ENCODE data around the gene GRHPR. TPM values are rescaled to one million over a fixed set of nuclear protein-coding genes. Genes with fewer than 3 reads are reported as not detected.

Gene GRHPR
- total and polyA plus RNA-seq, 5 experiments from 2014 or later, result 55.0 to 89.3 (median 71.5) TPM

- H3K36me3 Mint-ChIP-seq, result no peaks in the 10 kb centered on the region
- no peaks in the 10 kb centered on the region for H3K9me3 Mint-ChIP-seq
- no peak overlapping the region for H3K4me3 Mint-ChIP-seq
- POLR2A ChIA-PET, result no interaction called here
- no peak for DNase-seq
- H3K27me3 Mint-ChIP-seq, result no peaks in the 10 kb centered on the region
- ATAC-seq, result no peak
- peaks cover 0 to 42% (median 2%) of the 10 kb centered on the region in 4 donors for H3K4me1 Mint-ChIP-seq
- no peak overlapping the region for H3K27ac Mint-ChIP-seq
Measured at GRCh38 chr9:37405764-37406380, 16.6 kb upstream of the GRHPR start.

GRCh38 chr9:37406603-37407401 is 15.7 kb upstream of the GRHPR start:
- Mint-ChIP-seq H3K27ac (no peak overlapping the region), H3K4me3 (no peak overlapping the region), H3K27me3 (no peaks in the 10 kb centered on the region), H3K36me3 (no peaks in the 10 kb centered on the region), H3K4me1 (peaks cover 0 to 49% (median 2%) of the 10 kb centered on the region in 4 donors), H3K9me3 (no peaks in the 10 kb centered on the region)
- ATAC-seq (no peak), DNase-seq (no peak)
- POLR2A ChIA-PET, result interaction anchor here (1.0 kb wide), 1 partner anchor 106 kb away, joined by 4 read pairs; no protein-coding TSS in a partner anchor

- H3K9me3 Mint-ChIP-seq, result no peaks in the 10 kb centered on the region
- no peak overlapping the region for H3K27ac Mint-ChIP-seq
- no peaks in the 10 kb centered on the region for H3K36me3 Mint-ChIP-seq
- H3K4me3 Mint-ChIP-seq, result no peak overlapping the region
- DNase-seq (peak in 1 of 10 donors; percentile 10), ATAC-seq (peak in 1 of 2 donors; percentile 33)
- H3K4me1 Mint-ChIP-seq, result peaks cover 0 to 53% (median 2%) of the 10 kb centered on the region in 4 donors
- POLR2A ChIA-PET, result interaction anchor here (1.0 kb wide), 1 partner anchor 106 kb away, joined by 4 read pairs; no protein-coding TSS in a partner anchor
- H3K27me3 Mint-ChIP-seq, result no peaks in the 10 kb centered on the region
Measured at GRCh38 chr9:37407468-37407867, 15.0 kb upstream of the GRHPR start.

GRCh38 chr9:37408933-37409710 is 13.4 kb upstream of the GRHPR start:
- Mint-ChIP-seq H3K9me3 (no peaks in the 10 kb centered on the region), H3K36me3 (no peaks in the 10 kb centered on the region), H3K4me3 (peak overlapping the region in 1 of 10 donors; percentile 42), H3K27ac (peak overlapping the region in 4 of 10 donors; percentile 40 to 84 (median 66)), H3K4me1 (peaks cover 0 to 43% (median 2%) of the 10 kb centered on the region in 4 donors), H3K27me3 (no peaks in the 10 kb centered on the region)
- POLR2A ChIA-PET, result no interaction called here
- ATAC-seq, result peak; percentile 55 to 87
- DNase-seq, result peak in 2 of 10 donors; percentile 60 to 74

- peaks cover 0 to 7% (median 5%) of the 10 kb centered on the region in 5 donors for H3K27me3 Mint-ChIP-seq
- no peak overlapping the region for H3K4me3 Mint-ChIP-seq
- H3K36me3 Mint-ChIP-seq, result no peaks in the 10 kb centered on the region
- H3K27ac Mint-ChIP-seq, result peak overlapping the region in 3 of 10 donors; percentile 1 to 72 (median 64)
- POLR2A ChIA-PET, result no interaction called here
- peaks cover 6 to 44% (median 8%) of the 10 kb centered on the region in 4 donors for H3K4me1 Mint-ChIP-seq
- ATAC-seq (no peak), DNase-seq (no peak)
- no peaks in the 10 kb centered on the region for H3K9me3 Mint-ChIP-seq
Measured at GRCh38 chr9:37410354-37410861, 12.1 kb upstream of the GRHPR start.

GRCh38 chr9:37410969-37411785 is 11.3 kb upstream of the GRHPR start:
- peaks cover 7 to 43% (median 9%) of the 10 kb centered on the region in 4 donors for H3K4me1 Mint-ChIP-seq
- POLR2A ChIA-PET, result no interaction called here
- H3K36me3 Mint-ChIP-seq, result no peaks in the 10 kb centered on the region
- no peak for DNase-seq
- H3K9me3 Mint-ChIP-seq, result no peaks in the 10 kb centered on the region
- H3K27ac Mint-ChIP-seq, result peak overlapping the region in 1 of 10 donors; percentile 81
- no peak for ATAC-seq
- peak overlapping the region in 1 of 10 donors; percentile 51 for H3K4me3 Mint-ChIP-seq
- H3K27me3 Mint-ChIP-seq, result peaks cover 0 to 8% (median 6%) of the 10 kb centered on the region in 5 donors

- ATAC-seq (no peak), DNase-seq (no peak)
- Mint-ChIP-seq H3K27ac (peak overlapping the region in 1 of 10 donors; percentile 49), H3K36me3 (no peaks in the 10 kb centered on the region), H3K9me3 (no peaks in the 10 kb centered on the region), H3K27me3 (peaks cover 0 to 8% (median 6%) of the 10 kb centered on the region in 5 donors), H3K4me3 (no peak overlapping the region), H3K4me1 (peaks cover 7 to 39% (median 8%) of the 10 kb centered on the region in 4 donors)
- POLR2A ChIA-PET, result no interaction called here
Measured at GRCh38 chr9:37412431-37413151, 9.9 kb upstream of the GRHPR start.

- Mint-ChIP-seq H3K27ac (no peak overlapping the region), H3K4me1 (peaks cover 7 to 39% (median 8%) of the 10 kb centered on the region in 4 donors), H3K4me3 (no peak overlapping the region), H3K27me3 (peaks cover 0 to 8% (median 6%) of the 10 kb centered on the region in 5 donors), H3K36me3 (no peaks in the 10 kb centered on the region), H3K9me3 (no peaks in the 10 kb centered on the region)
- POLR2A ChIA-PET, result interaction anchor here (2.4 kb wide), 1 partner anchor 11 kb away, joined by 5 read pairs; no protein-coding TSS in a partner anchor
- DNase-seq (no peak), ATAC-seq (no peak)
Measured at GRCh38 chr9:37413311-37413710, 9.2 kb upstream of the GRHPR start.

GRCh38 chr9:37414503-37414943 is 8.0 kb upstream of the GRHPR start:
- Mint-ChIP-seq H3K36me3 (no peaks in the 10 kb centered on the region), H3K27ac (peak overlapping the region in 1 of 10 donors; percentile 91), H3K9me3 (no peaks in the 10 kb centered on the region), H3K27me3 (peaks cover 0 to 8% (median 6%) of the 10 kb centered on the region in 5 donors), H3K4me3 (no peak overlapping the region), H3K4me1 (peaks cover 7 to 29% (median 10%) of the 10 kb centered on the region in 4 donors)
- no peak for ATAC-seq
- no peak for DNase-seq
- POLR2A ChIA-PET, result interaction anchor here (2.4 kb wide), 1 partner anchor 9 kb away, joined by 5 read pairs; no protein-coding TSS in a partner anchor

GRCh38 chr9:37415011-37415719 is 7.3 kb upstream of the GRHPR start:
- POLR2A ChIA-PET, result interaction anchor here (0.7 to 2.4 kb wide), 2 partner anchors 9 to 65 kb away, joined by 3 to 5 read pairs; no protein-coding TSS in a partner anchor
- Mint-ChIP-seq H3K36me3 (no peaks in the 10 kb centered on the region), H3K27ac (peak overlapping the region in 8 of 10 donors; percentile 3 to 91 (median 67)), H3K27me3 (peaks cover 0 to 8% (median 6%) of the 10 kb centered on the region in 5 donors), H3K4me1 (peaks cover 7 to 23% (median 9%) of the 10 kb centered on the region in 4 donors), H3K9me3 (no peaks in the 10 kb centered on the region), H3K4me3 (peak overlapping the region in 8 of 10 donors; percentile 38 to 74 (median 60))
- ATAC-seq (peak; percentile 96 to 97), DNase-seq (peak; percentile 52 to 85 (median 70))
